Suprapubic skin (tissue), 4 donors: ENCODE results near the gene KCNJ4.

ENCODE experiments used
- POLR2A ChIP-seq, 2 donors: fragments of 450-650 bp; IDR thresholded peaks; one replicate each; pipeline ENCODE4 v1.6.1; 2017; ENCODE audit warnings: antibody characterized with exemption in 2 of 2, mild to moderate bottlenecking in 2 of 2, moderate library complexity in 2 of 2
- POLR2AphosphoS5 ChIP-seq, 3 donors: sonication (generic); formaldehyde crosslinking; IDR thresholded peaks; one replicate each; pipeline ENCODE4 v1.6.1; 2017; ENCODE audit warnings: antibody characterized with exemption in 3 of 3
- TF ChIP-seq, protein P1 (sequence below), 2 donors: fragments of 200-600 bp in 1 of 2; fragments of 450-650 bp in 1 of 2; sonication (generic) in 1 of 2; IDR thresholded peaks; one replicate each; pipeline ENCODE4 v1.5.1; 2016 to 2019; ENCODE audit warnings: antibody characterized with exemption in 2 of 2, mild to moderate bottlenecking in 1 of 2, moderate library complexity in 1 of 2

DNA sequence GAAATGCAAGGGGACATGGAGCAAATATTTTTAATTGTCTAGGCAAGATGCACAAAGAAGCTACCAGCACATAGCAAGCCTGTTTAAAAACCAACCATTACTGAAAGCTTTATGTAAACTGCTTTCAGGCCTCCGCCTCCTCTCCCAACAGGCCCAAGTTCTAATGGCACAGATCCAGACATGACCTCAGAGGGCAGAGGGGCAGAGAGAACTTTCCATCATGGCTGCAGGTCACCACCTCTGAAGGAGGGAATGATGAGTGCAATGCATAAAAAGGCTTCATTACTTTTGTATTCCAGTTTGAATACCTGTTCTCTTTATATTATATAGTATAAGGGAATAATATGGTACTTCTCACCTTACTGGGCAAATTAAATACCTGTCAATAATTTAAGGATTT lies 35.9 kb upstream of the KCNJ4 start:
- TF ChIP-seq, protein P1, sequence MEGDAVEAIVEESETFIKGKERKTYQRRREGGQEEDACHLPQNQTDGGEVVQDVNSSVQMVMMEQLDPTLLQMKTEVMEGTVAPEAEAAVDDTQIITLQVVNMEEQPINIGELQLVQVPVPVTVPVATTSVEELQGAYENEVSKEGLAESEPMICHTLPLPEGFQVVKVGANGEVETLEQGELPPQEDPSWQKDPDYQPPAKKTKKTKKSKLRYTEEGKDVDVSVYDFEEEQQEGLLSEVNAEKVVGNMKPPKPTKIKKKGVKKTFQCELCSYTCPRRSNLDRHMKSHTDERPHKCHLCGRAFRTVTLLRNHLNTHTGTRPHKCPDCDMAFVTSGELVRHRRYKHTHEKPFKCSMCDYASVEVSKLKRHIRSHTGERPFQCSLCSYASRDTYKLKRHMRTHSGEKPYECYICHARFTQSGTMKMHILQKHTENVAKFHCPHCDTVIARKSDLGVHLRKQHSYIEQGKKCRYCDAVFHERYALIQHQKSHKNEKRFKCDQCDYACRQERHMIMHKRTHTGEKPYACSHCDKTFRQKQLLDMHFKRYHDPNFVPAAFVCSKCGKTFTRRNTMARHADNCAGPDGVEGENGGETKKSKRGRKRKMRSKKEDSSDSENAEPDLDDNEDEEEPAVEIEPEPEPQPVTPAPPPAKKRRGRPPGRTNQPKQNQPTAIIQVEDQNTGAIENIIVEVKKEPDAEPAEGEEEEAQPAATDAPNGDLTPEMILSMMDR (IDR thresholded peaks at IDR 0.05): no peak
- no peak for TF ChIP-seq POLR2A (IDR thresholded peaks at IDR 0.05)
- TF ChIP-seq POLR2AphosphoS5 (IDR thresholded peaks at IDR 0.05): no peak
